ENCODE data around the gene MIDN. TPM values are rescaled to one million over a fixed set of nuclear protein-coding genes. Genes with fewer than 3 reads are reported as not detected.

Gene MIDN
- total RNA-seq, 1 experiment from 2014 or later = 286 TPM

GRCh38 chr19:1260749-1261537, 12.6 kb downstream of the MIDN start:
- H3K9me3 Mint-ChIP-seq = no peaks in the 10 kb centered on the region; a peak in 1 of 5 replicates
- H3K27me3 ChIP-seq (ENCODE audit: insufficient read depth, low read length) = no peaks in the 10 kb centered on the region
- H3K27ac Mint-ChIP-seq = peak overlapping the region; percentile 74 to 96 (median 96); a peak in 6 of 7 replicates
- H3K79me1 ChIP-seq (ENCODE audit: insufficient read depth, low read depth, low read length, poor library complexity, severe bottlenecking) = no peaks in the 10 kb centered on the region
- no peak overlapping the region for H2BK15ac ChIP-seq (ENCODE audit: low read depth, low read length)
- peak overlapping the region; percentile 74 for H3K18ac ChIP-seq (ENCODE audit: insufficient read length, low read depth, low read length)
- peak overlapping the region; percentile 31 for H3K9ac ChIP-seq (ENCODE audit: extremely low read depth, insufficient read length, low read length)
- H2BK5ac ChIP-seq (ENCODE audit: insufficient read length, low read length) = no peak overlapping the region
- H3K56ac ChIP-seq (ENCODE audit: insufficient read length, low read depth, low read length) = no peak overlapping the region
- no peaks in the 10 kb centered on the region for H4K20me1 ChIP-seq (ENCODE audit: control insufficient read depth, insufficient read depth, insufficient read length)
- peak; percentile 97 for DNase-seq
- TF ChIP-seq, protein P1, sequence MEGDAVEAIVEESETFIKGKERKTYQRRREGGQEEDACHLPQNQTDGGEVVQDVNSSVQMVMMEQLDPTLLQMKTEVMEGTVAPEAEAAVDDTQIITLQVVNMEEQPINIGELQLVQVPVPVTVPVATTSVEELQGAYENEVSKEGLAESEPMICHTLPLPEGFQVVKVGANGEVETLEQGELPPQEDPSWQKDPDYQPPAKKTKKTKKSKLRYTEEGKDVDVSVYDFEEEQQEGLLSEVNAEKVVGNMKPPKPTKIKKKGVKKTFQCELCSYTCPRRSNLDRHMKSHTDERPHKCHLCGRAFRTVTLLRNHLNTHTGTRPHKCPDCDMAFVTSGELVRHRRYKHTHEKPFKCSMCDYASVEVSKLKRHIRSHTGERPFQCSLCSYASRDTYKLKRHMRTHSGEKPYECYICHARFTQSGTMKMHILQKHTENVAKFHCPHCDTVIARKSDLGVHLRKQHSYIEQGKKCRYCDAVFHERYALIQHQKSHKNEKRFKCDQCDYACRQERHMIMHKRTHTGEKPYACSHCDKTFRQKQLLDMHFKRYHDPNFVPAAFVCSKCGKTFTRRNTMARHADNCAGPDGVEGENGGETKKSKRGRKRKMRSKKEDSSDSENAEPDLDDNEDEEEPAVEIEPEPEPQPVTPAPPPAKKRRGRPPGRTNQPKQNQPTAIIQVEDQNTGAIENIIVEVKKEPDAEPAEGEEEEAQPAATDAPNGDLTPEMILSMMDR (conservative IDR thresholded peaks at IDR 0.05) = no peak
- no peak overlapping the region for H4K91ac ChIP-seq (ENCODE audit: insufficient read length, low read depth, low read length)
- no peak overlapping the region for H3K27ac ChIP-seq (ENCODE audit: insufficient read length, low read depth, low read length)
- no peak overlapping the region for H2AFZ ChIP-seq (ENCODE audit: low read length)
- H3K23ac ChIP-seq (ENCODE audit: insufficient read length, low read depth, low read length) = no peak overlapping the region
- H3K4me3 Mint-ChIP-seq = peak overlapping the region; percentile 84 to 93
- no peaks in the 10 kb centered on the region for H3K79me2 ChIP-seq (ENCODE audit: insufficient read depth, low read length)
- no peak overlapping the region for H2BK20ac ChIP-seq (ENCODE audit: low read depth, low read length, poor library complexity, severe bottlenecking)
- no peaks in the 10 kb centered on the region for H3K9me3 ChIP-seq (ENCODE audit: control insufficient read depth, low read depth, low read length)
- peaks cover 9 to 39% (median 23%) of the 10 kb centered on the region in 3 experiments for H3K36me3 Mint-ChIP-seq (ENCODE audit: insufficient read depth in 1 of 3, low read depth in 3 of 3)
- H4K8ac ChIP-seq (replicated peaks; ENCODE audit: insufficient read length, low read depth, low read length) = no peak overlapping the region
- no peak overlapping the region for H3K4ac ChIP-seq (ENCODE audit: low read depth, low read length)
- H3K27me3 Mint-ChIP-seq (ENCODE audit: low read depth) = no peaks in the 10 kb centered on the region; the same call in 1 of the 2 replicates
- no peak overlapping the region for H4K5ac ChIP-seq (ENCODE audit: insufficient read length, low read depth, low read length)
- H3K14ac ChIP-seq (ENCODE audit: insufficient read depth, low read length) = peak overlapping the region; percentile 74
- no peak overlapping the region for H2BK120ac ChIP-seq (ENCODE audit: low read depth, low read length, poor library complexity, severe bottlenecking)
- no peak overlapping the region for H2BK12ac ChIP-seq (ENCODE audit: insufficient read length, low read depth, low read length)
- H3K4me1 Mint-ChIP-seq = peaks cover 58 to 62% of the 10 kb centered on the region in 2 experiments
- no peak overlapping the region for H3T11ph ChIP-seq (ENCODE audit: low read length)
- H3K23me2 ChIP-seq (ENCODE audit: insufficient read length, low read depth, low read length, poor library complexity, severe bottlenecking) = peaks cover 20% of the 10 kb centered on the region
- H2AK5ac ChIP-seq (ENCODE audit: insufficient read length, low read length) = no peak overlapping the region
- H3K4me2 ChIP-seq (ENCODE audit: insufficient read depth, insufficient read length, low read length) = peak overlapping the region; percentile 84
- peaks cover 4% of the 10 kb centered on the region; the same call in 1 of the 2 replicates for H3K4me1 ChIP-seq (ENCODE audit: insufficient read depth, low read length)
- no CpG with 5 or more reads among the region's 83 CpGs for WGBS (ENCODE audit: extremely low coverage, insufficient read length, low lambda C conversion rate)

Measured in H9 (cell line).